ENCODE results near the gene HLA-F.

The HLA-F gene

GRCh38 chr6:29764422-29765196, 41.4 kb downstream of the HLA-F start:
- no peak for DNase-seq

GRCh38 chr6:29769336-29769735, 46.1 kb downstream of the HLA-F start:
- DNase-seq = no peak

GRCh38 chr6:29770306-29770705, 47.1 kb downstream of the HLA-F start:
- DNase-seq = no peak

GRCh38 chr6:29776684-29777083, 53.5 kb downstream of the HLA-F start:
- no peak for DNase-seq
